ENCODE measurements around the gene HES7.
"Not testable (repeated sequence)": the region's sequence is repeated elsewhere in the genome, so short reads cannot be mapped to it uniquely, and the experiment has no call there.

HES7 gene

DNA sequence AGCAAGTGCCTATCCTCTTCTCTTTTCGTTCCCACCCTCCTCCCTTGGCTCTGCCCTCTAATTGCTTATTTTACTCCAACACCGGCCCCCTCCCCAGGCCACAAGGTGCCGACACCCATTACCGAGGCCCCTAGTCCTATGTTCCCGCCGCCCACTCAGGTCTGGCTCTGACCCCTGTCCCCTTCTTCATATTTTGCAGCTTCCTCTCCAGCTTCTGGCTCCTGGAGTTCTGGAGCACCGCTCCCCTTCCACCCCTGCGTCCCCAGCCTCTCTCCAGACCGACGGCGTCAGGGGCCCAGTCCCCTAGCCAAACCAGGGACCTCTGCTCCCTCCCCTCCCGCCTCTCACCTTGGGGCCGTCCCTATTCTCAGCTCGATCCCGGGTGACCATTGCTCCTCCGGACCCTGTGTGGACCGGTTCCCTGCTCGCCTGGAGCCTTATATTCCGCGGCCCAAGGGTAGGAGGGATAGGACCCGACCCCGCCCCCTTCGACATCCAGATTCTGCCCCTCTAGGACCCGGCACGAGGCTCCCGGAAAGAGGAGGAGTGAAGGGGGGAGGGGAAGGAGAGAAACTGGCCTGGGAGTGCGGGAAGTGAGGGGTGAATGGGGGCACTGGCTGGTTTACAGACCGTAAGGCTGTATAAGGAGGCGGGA lies at the start of gene HES7:
Gene HES7 (minus strand): TSS at position 412 of the 655 bp plus-strand sequence. CDS start 22 bp downstream, at position 390.
- TF ChIP-seq, protein P1, sequence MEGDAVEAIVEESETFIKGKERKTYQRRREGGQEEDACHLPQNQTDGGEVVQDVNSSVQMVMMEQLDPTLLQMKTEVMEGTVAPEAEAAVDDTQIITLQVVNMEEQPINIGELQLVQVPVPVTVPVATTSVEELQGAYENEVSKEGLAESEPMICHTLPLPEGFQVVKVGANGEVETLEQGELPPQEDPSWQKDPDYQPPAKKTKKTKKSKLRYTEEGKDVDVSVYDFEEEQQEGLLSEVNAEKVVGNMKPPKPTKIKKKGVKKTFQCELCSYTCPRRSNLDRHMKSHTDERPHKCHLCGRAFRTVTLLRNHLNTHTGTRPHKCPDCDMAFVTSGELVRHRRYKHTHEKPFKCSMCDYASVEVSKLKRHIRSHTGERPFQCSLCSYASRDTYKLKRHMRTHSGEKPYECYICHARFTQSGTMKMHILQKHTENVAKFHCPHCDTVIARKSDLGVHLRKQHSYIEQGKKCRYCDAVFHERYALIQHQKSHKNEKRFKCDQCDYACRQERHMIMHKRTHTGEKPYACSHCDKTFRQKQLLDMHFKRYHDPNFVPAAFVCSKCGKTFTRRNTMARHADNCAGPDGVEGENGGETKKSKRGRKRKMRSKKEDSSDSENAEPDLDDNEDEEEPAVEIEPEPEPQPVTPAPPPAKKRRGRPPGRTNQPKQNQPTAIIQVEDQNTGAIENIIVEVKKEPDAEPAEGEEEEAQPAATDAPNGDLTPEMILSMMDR (IDR thresholded peaks at IDR 0.05) = no peak
- DNase-seq (ENCODE audit: low spot score) = no peak
- Histone ChIP-seq H3K4me3 (peak within 1 kb of the TSS; percentile 92), H3K27ac (peak within 1 kb of the TSS in 1 of 2 donors; percentile 76)

GRCh38 chr17:8173056-8173870 lies 49.4 kb upstream of the HES7 start:
- TF ChIP-seq, protein P1 (IDR thresholded peaks at IDR 0.05) = no peak

DNA sequence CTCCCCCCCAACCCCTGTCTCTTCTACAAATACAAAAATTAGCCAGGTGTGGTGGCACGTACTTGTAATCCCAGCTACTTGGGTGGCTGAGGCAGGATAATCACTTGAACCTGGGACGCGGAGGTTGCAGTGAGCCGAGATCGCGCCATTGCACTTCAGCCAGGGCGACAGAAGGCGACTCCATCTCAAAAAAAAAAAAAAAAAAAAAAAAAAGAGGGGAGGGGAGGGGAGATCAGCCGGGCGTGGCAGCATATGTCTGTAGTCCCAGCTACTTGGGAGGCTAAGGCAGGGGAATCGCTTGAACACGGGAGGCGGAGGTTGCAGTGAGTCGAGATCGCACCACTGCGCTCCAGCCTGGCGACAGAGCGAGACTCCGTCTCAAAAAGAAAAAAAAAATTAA lies 46.3 kb upstream of the HES7 start:
- not testable (repeated sequence) for H3K4me3 ChIP-seq; DNase-seq (ENCODE audit: low spot score); H3K27ac ChIP-seq

More at GRCh38 chr17:8173056-8173870, 49.4 kb upstream of the HES7 start:
- no peak for DNase-seq (ENCODE audit: low spot score)
- Histone ChIP-seq H3K27ac (peak overlapping the region; percentile 87), H3K4me3 (peak overlapping the region; percentile 65)

- no peak overlapping the region for H3K4me3 ChIP-seq
- TF ChIP-seq, protein P1 (IDR thresholded peaks at IDR 0.05) = no peak
- H3K27ac ChIP-seq = no peak overlapping the region
- DNase-seq (ENCODE audit: low spot score) = no peak
Measured at GRCh38 chr17:8167526-8167925, 43.6 kb upstream of the HES7 start.

DNA sequence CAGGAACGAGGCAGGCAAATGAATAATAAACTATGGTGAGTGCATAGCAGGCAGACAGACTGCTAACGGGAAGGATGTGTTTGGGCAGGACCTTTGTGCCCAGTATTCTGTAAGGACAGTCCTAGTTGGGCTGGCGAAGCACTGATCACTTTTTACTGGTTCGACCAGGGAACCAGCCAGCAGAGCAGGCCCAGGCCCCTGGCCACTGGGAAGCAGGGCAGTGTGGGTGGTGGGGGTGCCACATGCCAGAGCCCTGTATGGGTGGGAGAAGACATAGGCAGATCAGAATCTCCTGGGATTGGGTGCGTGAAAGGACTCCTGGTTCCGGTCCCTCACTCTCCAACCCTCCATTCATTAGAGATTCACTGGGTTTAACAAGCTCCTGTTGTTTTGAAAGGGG lies 42.8 kb upstream of the HES7 start:
- H3K27ac ChIP-seq = no peak overlapping the region
- TF ChIP-seq, protein P1 (IDR thresholded peaks at IDR 0.05) = no peak
- no peak overlapping the region for H3K4me3 ChIP-seq
- DNase-seq (ENCODE audit: low spot score) = no peak

DNA sequence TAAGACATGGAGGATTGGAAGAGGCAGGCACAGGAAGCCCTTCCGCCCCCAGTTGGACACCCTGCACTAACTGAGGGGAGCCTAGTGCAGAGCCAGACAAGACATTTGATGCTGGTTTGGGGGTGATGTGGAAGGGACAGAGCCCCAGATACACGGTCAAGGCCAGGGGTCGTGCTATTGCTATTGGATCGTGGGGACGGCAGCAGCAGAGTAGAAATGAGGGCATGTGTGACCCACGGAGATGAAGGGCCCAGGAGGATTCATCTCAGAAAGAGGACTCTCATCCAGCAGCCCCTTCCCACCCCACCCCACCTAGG lies 40.9 kb upstream of the HES7 start:
- no peak overlapping the region for H3K4me3 ChIP-seq

More for the DNA sequence above, 40.9 kb upstream of the HES7 start:
- peak overlapping the region; percentile 99 to 100 for H3K27ac ChIP-seq
- peak; percentile 69 for DNase-seq (ENCODE audit: low spot score)
- TF ChIP-seq, protein P1 (IDR thresholded peaks at IDR 0.05) = no peak

All from coronary artery (tissue), 2 donors.